HG03139 (cell line): ENCODE results near the gene KRT2.

ENCODE experiments used
- ATAC-seq: cut with Tn5 transposase; IDR thresholded peaks from one replicate; pipeline ENCODE4 v1.9.1; 2021; ENCODE audit not compliant: unreplicated experiment

KRT2 gene

GRCh38 chr12:52667509-52667908 is 15.5 kb upstream of the KRT2 start:
- ATAC-seq: no peak

- no peak for ATAC-seq
Observed at GRCh38 chr12:52666471-52666870, 14.5 kb upstream of the KRT2 start.

- ATAC-seq: no peak
Observed at GRCh38 chr12:52663420-52663819, 11.4 kb upstream of the KRT2 start.

GRCh38 chr12:52662918-52663229 is 10.9 kb upstream of the KRT2 start:
- no peak for ATAC-seq

- no peak for ATAC-seq
Observed at GRCh38 chr12:52662093-52662917, 10.3 kb upstream of the KRT2 start.

- no peak for ATAC-seq
Observed at GRCh38 chr12:52661668-52662067, 9.7 kb upstream of the KRT2 start.

GRCh38 chr12:52660934-52661499 is 9.0 kb upstream of the KRT2 start:
- no peak for ATAC-seq

- ATAC-seq: no peak
Observed at GRCh38 chr12:52659951-52660350, 7.9 kb upstream of the KRT2 start.

- ATAC-seq: no peak
Observed at GRCh38 chr12:52659395-52659794, 7.4 kb upstream of the KRT2 start.

- no peak for ATAC-seq
Observed at GRCh38 chr12:52658196-52658595, 6.2 kb upstream of the KRT2 start.

- no peak for ATAC-seq
Observed at GRCh38 chr12:52657250-52657902, 5.4 kb upstream of the KRT2 start.

- ATAC-seq: no peak
Observed at GRCh38 chr12:52656616-52657015, 4.6 kb upstream of the KRT2 start.

GRCh38 chr12:52655720-52656124 is 3.7 kb upstream of the KRT2 start:
- no peak for ATAC-seq

- ATAC-seq: no peak
Observed at GRCh38 chr12:52655251-52655650, 3.2 kb upstream of the KRT2 start.

GRCh38 chr12:52650520-52651081 is 1.4 kb downstream of the KRT2 start:
- ATAC-seq: no peak

- no peak for ATAC-seq
Observed at GRCh38 chr12:52649066-52649465, 2.9 kb downstream of the KRT2 start.

- ATAC-seq: no peak
Observed at GRCh38 chr12:52648012-52648550, 3.9 kb downstream of the KRT2 start.

- ATAC-seq: no peak
Observed at GRCh38 chr12:52647601-52648000, 4.4 kb downstream of the KRT2 start.

- no peak for ATAC-seq
Observed at GRCh38 chr12:52646613-52647012, 5.4 kb downstream of the KRT2 start.

GRCh38 chr12:52645982-52646381 is 6.0 kb downstream of the KRT2 start:
- ATAC-seq: no peak

- no peak for ATAC-seq
Observed at GRCh38 chr12:52645120-52645761, 6.8 kb downstream of the KRT2 start.
